ENCODE data around the gene TNK1. TPM values are rescaled to one million over a fixed set of nuclear protein-coding genes. Genes with fewer than 3 reads are reported as not detected.

The TNK1 gene
- total RNA-seq, 1 donor from 2014 or later: 0.22 TPM

DNA sequence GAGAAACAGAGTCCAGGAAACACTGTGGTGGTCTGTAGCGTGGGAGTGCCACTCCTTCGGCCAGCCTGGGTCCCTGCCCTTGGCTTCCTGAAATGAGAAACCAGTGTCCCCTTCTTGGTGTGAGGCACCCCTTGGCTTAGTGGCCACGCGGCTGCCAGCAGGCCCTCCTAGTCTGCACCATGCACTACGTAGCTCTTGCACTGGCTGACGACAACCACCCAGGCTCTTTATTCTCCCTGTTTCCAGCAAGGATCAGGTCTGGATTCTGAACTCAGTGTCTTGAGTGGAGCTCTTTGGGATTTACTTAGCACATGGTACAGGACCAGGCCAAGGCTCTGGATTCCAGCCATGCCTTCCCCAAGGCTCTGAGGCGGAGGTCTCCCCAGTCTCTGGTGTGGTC, 46.7 kb downstream of the TNK1 start:
- Mint-ChIP-seq H3K4me3 (ENCODE audit: unreplicated experiment) (no peak overlapping the region), H3K27me3 (ENCODE audit: low read depth) (no peaks in the 10 kb centered on the region), H3K9me3 (ENCODE audit: low read depth) (no peaks in the 10 kb centered on the region), H3K27ac (ENCODE audit: unreplicated experiment) (no peak overlapping the region), H3K36me3 (ENCODE audit: low read depth) (no peaks in the 10 kb centered on the region), H3K4me1 (ENCODE audit: low read depth) (no peaks in the 10 kb centered on the region)
- DNase-seq (ENCODE audit: low spot score): no peak
- no peak for TF ChIP-seq CTCF (IDR thresholded peaks at IDR 0.05)

DNA sequence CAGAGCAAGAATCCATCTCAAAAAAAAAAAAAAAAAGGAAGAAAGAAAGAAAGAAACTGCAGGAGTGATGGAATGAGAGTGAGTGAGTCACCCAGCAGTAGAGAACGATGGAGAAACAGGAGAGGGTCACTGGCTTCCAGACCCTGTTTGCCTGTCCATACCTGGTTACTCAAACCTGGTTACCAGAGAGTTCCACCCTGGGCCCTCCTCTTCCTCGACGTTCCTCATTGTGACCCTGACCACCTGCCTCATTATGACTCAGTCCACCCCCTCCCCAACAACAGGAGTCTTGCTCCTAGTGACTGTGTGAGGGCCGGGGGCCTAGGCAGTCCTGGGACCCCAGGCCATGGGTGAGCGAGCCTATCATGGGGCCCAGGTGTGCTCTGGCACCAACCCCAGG, 47.7 kb downstream of the TNK1 start, which contains the start of gene SPEM3:
TSS of gene SPEM3 (plus strand) at position 301 of the 400 bp plus-strand sequence. CDS start at position 347, 46 bp downstream.
- no peak within 1 kb of the TSS for H3K27ac Mint-ChIP-seq (ENCODE audit: unreplicated experiment)
- DNase-seq (ENCODE audit: low spot score): no peak
- H3K36me3 Mint-ChIP-seq (ENCODE audit: low read depth): no peaks in the 10 kb centered on the region
- no peaks in the 10 kb centered on the region for H3K4me1 Mint-ChIP-seq (ENCODE audit: low read depth)
- no peak within 1 kb of the TSS for H3K4me3 Mint-ChIP-seq (ENCODE audit: unreplicated experiment)
- TF ChIP-seq CTCF (IDR thresholded peaks at IDR 0.05): no peak
- no peaks in the 10 kb centered on the region for H3K9me3 Mint-ChIP-seq (ENCODE audit: low read depth)
- no peaks in the 10 kb centered on the region for H3K27me3 Mint-ChIP-seq (ENCODE audit: low read depth)

GRCh38 chr17:7429722-7430121, 48.8 kb downstream of the TNK1 start:
- no peaks in the 10 kb centered on the region for H3K27me3 Mint-ChIP-seq (ENCODE audit: low read depth)
- no peaks in the 10 kb centered on the region for H3K4me1 Mint-ChIP-seq (ENCODE audit: low read depth)

GRCh38 chr17:7431231-7431630, 50.3 kb downstream of the TNK1 start:
- H3K9me3 Mint-ChIP-seq (ENCODE audit: low read depth): no peaks in the 10 kb centered on the region

More at GRCh38 chr17:7429722-7430121, 48.8 kb downstream of the TNK1 start:
- no peak for TF ChIP-seq CTCF (IDR thresholded peaks at IDR 0.05)
- Mint-ChIP-seq H3K27ac (ENCODE audit: unreplicated experiment) (no peak overlapping the region), H3K9me3 (ENCODE audit: low read depth) (no peaks in the 10 kb centered on the region), H3K4me3 (ENCODE audit: unreplicated experiment) (no peak overlapping the region), H3K36me3 (ENCODE audit: low read depth) (no peaks in the 10 kb centered on the region)
- DNase-seq (ENCODE audit: low spot score): no peak

DNA sequence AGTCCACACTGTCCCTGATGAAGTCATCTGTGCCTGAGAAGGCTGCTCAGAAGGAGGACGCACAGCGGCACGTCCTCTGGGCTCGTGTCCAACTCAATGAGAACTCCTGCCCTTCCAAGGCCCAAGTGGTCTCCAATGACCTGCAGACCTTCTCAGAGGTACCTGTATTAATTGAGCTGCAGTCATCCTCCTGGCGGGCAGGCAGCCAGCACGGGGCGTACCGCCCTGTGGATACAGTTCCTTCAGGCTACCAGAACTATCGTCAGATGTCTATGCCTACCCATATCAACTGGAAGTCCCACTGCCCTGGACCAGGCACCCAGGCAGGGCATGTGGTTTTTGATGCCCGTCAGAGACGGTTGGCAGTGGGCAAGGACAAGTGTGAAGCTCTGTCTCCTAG, 51.4 kb downstream of the TNK1 start:
- no peak overlapping the region for H3K4me3 Mint-ChIP-seq (ENCODE audit: unreplicated experiment)
- no peak overlapping the region for H3K27ac Mint-ChIP-seq (ENCODE audit: unreplicated experiment)
- no peak for DNase-seq (ENCODE audit: low spot score)
- peaks cover 19% of the 10 kb centered on the region for H3K4me1 Mint-ChIP-seq (ENCODE audit: low read depth)
- H3K27me3 Mint-ChIP-seq (ENCODE audit: low read depth): no peaks in the 10 kb centered on the region
- TF ChIP-seq CTCF (IDR thresholded peaks at IDR 0.05): no peak
- no peaks in the 10 kb centered on the region for H3K9me3 Mint-ChIP-seq (ENCODE audit: low read depth)
- H3K36me3 Mint-ChIP-seq (ENCODE audit: low read depth): no peaks in the 10 kb centered on the region

More at GRCh38 chr17:7431231-7431630, 50.3 kb downstream of the TNK1 start:
- Mint-ChIP-seq H3K27me3 (ENCODE audit: low read depth) (no peaks in the 10 kb centered on the region), H3K4me3 (ENCODE audit: unreplicated experiment) (no peak overlapping the region), H3K4me1 (ENCODE audit: low read depth) (peaks cover 12% of the 10 kb centered on the region), H3K36me3 (ENCODE audit: low read depth) (no peaks in the 10 kb centered on the region), H3K27ac (ENCODE audit: unreplicated experiment) (no peak overlapping the region)
- TF ChIP-seq CTCF (IDR thresholded peaks at IDR 0.05): no peak
- no peak for DNase-seq (ENCODE audit: low spot score)

Measured in chondrocyte (in vitro differentiated cells).